HEK293 (cell line): ENCODE results near the gene EDDM13.
"Not testable (repeated sequence)": the region's sequence is repeated elsewhere in the genome, so short reads cannot be mapped to it uniquely, and the experiment has no call there.

Experiments
- CTCF ChIP-seq: fragments of 450-650 bp; formaldehyde crosslinking; IDR thresholded peaks from 2 replicates; pipeline ENCODE4 v1.5.1; 2016; ENCODE audit warnings: missing biosample characterization, missing genetic modification characterization
- GLIS1 ChIP-seq: fragments of 450-650 bp; formaldehyde crosslinking; IDR thresholded peaks from 2 replicates; pipeline ENCODE4 v1.5.1; 2016; ENCODE audit warnings: missing biosample characterization, missing genetic modification characterization
- ZFP37 ChIP-seq: fragments of 450-650 bp; formaldehyde crosslinking; IDR thresholded peaks from 2 replicates; pipeline ENCODE4 v1.5.1; 2016; ENCODE audit warnings: missing biosample characterization, missing genetic modification characterization

GRCh38 chr19:56261932-56262331 lies 10.6 kb upstream of the EDDM13 start:
- not testable (repeated sequence) for TF ChIP-seq CTCF, ZFP37, GLIS1 (tag by site-specific recombination)
